DND-41 (cell line): Measurements from ENCODE around the gene MAG.

Experiments
- ATAC-seq: fragments of 200-7000 bp; cut with Tn5 transposase; 3 replicates; pipeline ENCODE4 v1.9.1; 2021; ENCODE audit warnings: low read depth; ENCODE audit not compliant: insufficient read depth
- DNase-seq: peaks from one replicate; pipeline ENCODE4 v3.0.0-alpha.2; 2020
- H2AFZ ChIP-seq: 2 replicates; pipeline ENCODE4 v1.6.0; 2012; ENCODE audit warnings: low read depth, low read length
- H3K27ac ChIP-seq: 2 replicates; pipeline ENCODE4 v1.5.1; 2012; ENCODE audit warnings: low read length, inconsistent platforms
- H3K27me3 ChIP-seq: fragments of 200-600 bp; sonication (generic); 2 replicates; pipeline ENCODE4 v1.6.0; 2012; ENCODE audit warnings: low read length, mild to moderate bottlenecking, inconsistent platforms; ENCODE audit not compliant: insufficient read depth, poor library complexity
- H3K36me3 ChIP-seq: 2 replicates; pipeline ENCODE4 v1.5.1; 2012; ENCODE audit warnings: low read length, inconsistent platforms; ENCODE audit not compliant: insufficient read depth
- H3K4me1 ChIP-seq: 2 replicates; pipeline ENCODE4 v1.5.1; 2012; ENCODE audit warnings: mild to moderate bottlenecking, low read length; ENCODE audit not compliant: insufficient read depth
- H3K4me2 ChIP-seq: 2 replicates; pipeline ENCODE4 v1.6.0; 2012; ENCODE audit warnings: mild to moderate bottlenecking, moderate library complexity, low read length, inconsistent platforms; ENCODE audit not compliant: insufficient read depth
- H3K4me3 ChIP-seq, 2 experiments: fragments of 200-600 bp in 1 of 2; shearing (Covaris generic) in 1 of 2; 2 replicates each; pipeline ENCODE4 v1.5.1; 2012 to 2016; ENCODE audit warnings: inconsistent platforms in 2 of 2, low read length in 2 of 2, mild to moderate bottlenecking in 2 of 2, low read depth in 1 of 2, moderate library complexity in 1 of 2
- H3K79me2 ChIP-seq: 2 replicates; pipeline ENCODE4 v1.6.0; 2012; ENCODE audit warnings: low read length, inconsistent platforms; ENCODE audit not compliant: insufficient read depth
- H3K9ac ChIP-seq: 2 replicates; pipeline ENCODE4 v1.6.0; 2012; ENCODE audit warnings: low read depth, mild to moderate bottlenecking, inconsistent platforms, low read length, moderate library complexity
- H3K9me3 ChIP-seq: 2 replicates; pipeline ENCODE4 v1.5.1; 2012; ENCODE audit warnings: low read length, moderate library complexity, mild to moderate bottlenecking, inconsistent platforms; ENCODE audit not compliant: insufficient read depth, severe bottlenecking
- H4K20me1 ChIP-seq: 2 replicates; pipeline ENCODE4 v1.6.0; 2012; ENCODE audit warnings: low read length; ENCODE audit not compliant: insufficient read depth
- EZH2 ChIP-seq: IDR thresholded peaks from 3 replicates; pipeline ENCODE4 v1.6.1; 2012; ENCODE audit warnings: borderline replicate concordance, low read depth, mild to moderate bottlenecking, moderate library complexity, low read length, inconsistent platforms; ENCODE audit not compliant: severe bottlenecking
- TF ChIP-seq, protein P1 (sequence below): IDR thresholded peaks from 2 replicates; pipeline ENCODE4 v1.5.1; 2012; ENCODE audit warnings: borderline replicate concordance, low read length, moderate library complexity, mild to moderate bottlenecking; ENCODE audit not compliant: poor library complexity, severe bottlenecking; ENCODE audit errors: extremely low read depth

MAG gene

GRCh38 chr19:35248310-35249145 lies 43.4 kb upstream of the MAG start, which contains the start of gene LSR:
LSR (plus strand) TSS chr19:35249002; CDS start chr19:35249023, 21 bp downstream.
- no peak within 1 kb of the TSS for H3K4me3 ChIP-seq
- no peaks in the 10 kb centered on the region for H3K27me3 ChIP-seq
- no peak within 1 kb of the TSS for H3K4me2 ChIP-seq
- H3K79me2 ChIP-seq, result no peaks in the 10 kb centered on the region
- no peak for TF ChIP-seq EZH2
- TF ChIP-seq, protein P1, sequence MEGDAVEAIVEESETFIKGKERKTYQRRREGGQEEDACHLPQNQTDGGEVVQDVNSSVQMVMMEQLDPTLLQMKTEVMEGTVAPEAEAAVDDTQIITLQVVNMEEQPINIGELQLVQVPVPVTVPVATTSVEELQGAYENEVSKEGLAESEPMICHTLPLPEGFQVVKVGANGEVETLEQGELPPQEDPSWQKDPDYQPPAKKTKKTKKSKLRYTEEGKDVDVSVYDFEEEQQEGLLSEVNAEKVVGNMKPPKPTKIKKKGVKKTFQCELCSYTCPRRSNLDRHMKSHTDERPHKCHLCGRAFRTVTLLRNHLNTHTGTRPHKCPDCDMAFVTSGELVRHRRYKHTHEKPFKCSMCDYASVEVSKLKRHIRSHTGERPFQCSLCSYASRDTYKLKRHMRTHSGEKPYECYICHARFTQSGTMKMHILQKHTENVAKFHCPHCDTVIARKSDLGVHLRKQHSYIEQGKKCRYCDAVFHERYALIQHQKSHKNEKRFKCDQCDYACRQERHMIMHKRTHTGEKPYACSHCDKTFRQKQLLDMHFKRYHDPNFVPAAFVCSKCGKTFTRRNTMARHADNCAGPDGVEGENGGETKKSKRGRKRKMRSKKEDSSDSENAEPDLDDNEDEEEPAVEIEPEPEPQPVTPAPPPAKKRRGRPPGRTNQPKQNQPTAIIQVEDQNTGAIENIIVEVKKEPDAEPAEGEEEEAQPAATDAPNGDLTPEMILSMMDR, result no peak
- H3K4me1 ChIP-seq, result no peaks in the 10 kb centered on the region
- DNase-seq (no peak), ATAC-seq (no peak)
- H3K27ac ChIP-seq, result no peak within 1 kb of the TSS
- no peaks in the 10 kb centered on the region for H3K36me3 ChIP-seq
- H3K9me3 ChIP-seq, result no peaks in the 10 kb centered on the region
- H2AFZ ChIP-seq, result no peak within 1 kb of the TSS
- no peaks in the 10 kb centered on the region; the same call in 1 of the 2 replicates for H4K20me1 ChIP-seq
- H3K9ac ChIP-seq, result no peak within 1 kb of the TSS

GRCh38 chr19:35249146-35249847 lies 42.7 kb upstream of the MAG start:
- Histone ChIP-seq H3K36me3 (no peaks in the 10 kb centered on the region), H3K9me3 (no peaks in the 10 kb centered on the region), H3K9ac (no peak overlapping the region), H3K4me1 (no peaks in the 10 kb centered on the region), H3K4me2 (no peak overlapping the region), H3K4me3 (no peak overlapping the region), H3K27me3 (no peaks in the 10 kb centered on the region), H3K79me2 (no peaks in the 10 kb centered on the region), H4K20me1 (no peaks in the 10 kb centered on the region; the same call in 1 of the 2 replicates), H2AFZ (no peak overlapping the region), H3K27ac (no peak overlapping the region)
- DNase-seq, result no peak
- TF ChIP-seq EZH2, result no peak
- TF ChIP-seq, protein P1, result no peak
- no peak for ATAC-seq

- H3K9ac ChIP-seq, result no peak overlapping the region
- no peak overlapping the region for H2AFZ ChIP-seq
- H3K4me3 ChIP-seq, result no peak overlapping the region
- H3K27me3 ChIP-seq, result no peaks in the 10 kb centered on the region
- TF ChIP-seq EZH2, result no peak
- no peak for DNase-seq
- no peaks in the 10 kb centered on the region for H3K4me1 ChIP-seq
- no peaks in the 10 kb centered on the region for H3K36me3 ChIP-seq
- no peak for ATAC-seq
- no peaks in the 10 kb centered on the region; the same call in 1 of the 2 replicates for H4K20me1 ChIP-seq
- no peaks in the 10 kb centered on the region for H3K9me3 ChIP-seq
- no peak overlapping the region for H3K27ac ChIP-seq
- no peaks in the 10 kb centered on the region for H3K79me2 ChIP-seq
- no peak overlapping the region for H3K4me2 ChIP-seq
Measured at GRCh38 chr19:35249848-35250711, 41.9 kb upstream of the MAG start.
